Sigmoid colon (tissue), 7 donors: ENCODE measurements around the gene TUBGCP6. TPM values are rescaled to one million over a fixed set of nuclear protein-coding genes. Genes with fewer than 3 reads are reported as not detected.

ENCODE experiments used
- DNase-seq: peaks from one replicate; pipeline ENCODE4 v3.0.0-alpha.2; 2019
- H3K27ac ChIP-seq, 4 donors: fragments of 200-600 bp; sonication (generic); one replicate each; pipeline ENCODE4 v1.5.1; 2016 to 2019; ENCODE audit warnings: mild to moderate bottlenecking in 1 of 4
- H3K27me3 ChIP-seq, 3 donors: fragments of 200-600 bp; sonication (generic); one replicate each; pipeline ENCODE4 v1.5.1; 2019; ENCODE audit warnings: mild to moderate bottlenecking in 1 of 3
- H3K36me3 ChIP-seq, 4 donors: fragments of 200-600 bp; sonication (generic); one replicate each; pipeline ENCODE4 v1.5.1; 2016 to 2019
- H3K4me1 ChIP-seq, 4 donors: fragments of 200-600 bp; sonication (generic); one replicate each; pipeline ENCODE4 v1.5.1; 2017 to 2019
- H3K4me3 ChIP-seq, 4 donors: fragments of 200-600 bp; sonication (generic); one replicate each; pipeline ENCODE4 v1.5.1; 2017 to 2019; ENCODE audit warnings: mild to moderate bottlenecking in 2 of 4, moderate library complexity in 1 of 4
- H3K9me3 ChIP-seq, 4 donors: fragments of 200-600 bp in 3 of 4; sonication (generic) in 3 of 4; one replicate each; pipeline versions ENCODE4 v1.5.1 to v1.6.1; 2013 to 2019
- CTCF ChIP-seq, 4 experiments: fragments of 450-650 bp in 3 of 4; fragments of 200-600 bp in 1 of 4; IDR thresholded peaks; one replicate each; pipeline ENCODE4 v1.5.1; 2016 to 2019; ENCODE audit warnings: antibody characterized with exemption in 4 of 4, mild to moderate bottlenecking in 3 of 4, moderate library complexity in 2 of 4
- EP300 ChIP-seq, 4 donors: sonication (generic); formaldehyde crosslinking; IDR thresholded peaks; one replicate each; pipeline ENCODE4 v1.6.1; 2017; ENCODE audit warnings: antibody characterized with exemption in 4 of 4
- POLR2A ChIP-seq, 2 donors: fragments of 450-650 bp; IDR thresholded peaks; one replicate each; pipeline ENCODE4 v1.6.1; 2016; ENCODE audit warnings: antibody characterized with exemption in 2 of 2, mild to moderate bottlenecking in 2 of 2, moderate library complexity in 2 of 2
- POLR2AphosphoS5 ChIP-seq, 4 donors: sonication (generic); formaldehyde crosslinking; IDR thresholded peaks; one replicate each; pipeline ENCODE4 v1.6.1; 2017; ENCODE audit warnings: antibody characterized with exemption in 4 of 4
- whole genome bisulfite sequencing, 2 donors: extraction: QIAGEN DNeasy Blood & Tissue Kit; methylation state at CpG; one replicate each; pipeline ENCODE4 v1.1.7; 2013; 5-methylcytosine and 5-hydroxymethylcytosine counted together
- intact Hi-C: fragments of 100-400 bp; cut with DNase I; formaldehyde crosslinking; loops from one replicate; pipeline ENCODE4 v1.15.1; 2023
- polyA plus RNA-seq, 3 donors: library from polyadenylated mRNA; stranded (reverse); fragments of 200-250 nt; gene quantifications; one replicate each; pipeline ENCODE4 v1.2.3, GENCODE V29; 2013
- total RNA-seq, 4 donors: library from RNA; depleted of rRNA; stranded (reverse); fragments of >200 nt; gene quantifications; one replicate each; pipeline ENCODE4 v1.1.0, GENCODE V29; 2016
- donor health status: healthy with polysubstance abuse.
- donor health status: Bipolar disorder and iron deficiency.
- donor health status: healthy.

TUBGCP6 gene
- total and polyA plus RNA-seq, 7 donors = 4.6 to 67.0 (median 26.4) TPM

- TF ChIP-seq CTCF (IDR thresholded peaks at IDR 0.05) = no peak
- TF ChIP-seq POLR2AphosphoS5 (IDR thresholded peaks at IDR 0.05) = no peak
- TF ChIP-seq EP300 (IDR thresholded peaks at IDR 0.05) = no peak
- no peak for TF ChIP-seq POLR2A (IDR thresholded peaks at IDR 0.05)
- Histone ChIP-seq H3K36me3 (peaks cover 0 to 54% (median 15%) of the 10 kb centered on the region in 4 donors), H3K27me3 (no peaks in the 10 kb centered on the region), H3K4me1 (no peaks in the 10 kb centered on the region), H3K27ac (no peak overlapping the region), H3K4me3 (no peak overlapping the region), H3K9me3 (no peaks in the 10 kb centered on the region)
- intact Hi-C loops = no loop called here
- 94% methylated on average over 18 of the region's 18 CpGs for WGBS, 2 donors
- peak; percentile 50 for DNase-seq
These were observed 11.6 kb downstream of the TUBGCP6 start for GRCh38 chr22:50233223-50233622.

GRCh38 chr22:50232481-50233151 lies 12.2 kb downstream of the TUBGCP6 start:
- 95 to 96% methylated on average over 20 of the region's 20 CpGs for WGBS, 2 donors
- Histone ChIP-seq H3K4me3 (no peak overlapping the region), H3K27ac (no peak overlapping the region), H3K9me3 (no peaks in the 10 kb centered on the region), H3K27me3 (no peaks in the 10 kb centered on the region), H3K36me3 (peaks cover 4 to 54% (median 18%) of the 10 kb centered on the region in 4 donors), H3K4me1 (no peaks in the 10 kb centered on the region)
- intact Hi-C loops = no loop called here
- TF ChIP-seq POLR2A (IDR thresholded peaks at IDR 0.05) = no peak
- TF ChIP-seq EP300 (IDR thresholded peaks at IDR 0.05) = no peak
- no peak for TF ChIP-seq CTCF (IDR thresholded peaks at IDR 0.05)
- no peak for TF ChIP-seq POLR2AphosphoS5 (IDR thresholded peaks at IDR 0.05)
- DNase-seq = peak; percentile 53

- peak; percentile 44 for DNase-seq
- peaks cover 18 to 72% (median 41%) of the 10 kb centered on the region in 4 donors for H3K36me3 ChIP-seq
These were observed 15.5 kb downstream of the TUBGCP6 start for GRCh38 chr22:50229370-50229769.

GRCh38 chr22:50228366-50228765 lies 16.5 kb downstream of the TUBGCP6 start:
- H3K9me3 ChIP-seq = no peaks in the 10 kb centered on the region
- DNase-seq = peak; percentile 59
- no peak overlapping the region for H3K27ac ChIP-seq
- intact Hi-C loops = no loop called here
- WGBS, 2 donors = 91 to 97% methylated on average over 9 of the region's 9 CpGs
- no peak for TF ChIP-seq CTCF (IDR thresholded peaks at IDR 0.05)
- no peak for TF ChIP-seq POLR2A (IDR thresholded peaks at IDR 0.05)
- no peak for TF ChIP-seq POLR2AphosphoS5 (IDR thresholded peaks at IDR 0.05)
- TF ChIP-seq EP300 (IDR thresholded peaks at IDR 0.05) = no peak
- no peak overlapping the region for H3K4me3 ChIP-seq
- peaks cover 23 to 79% (median 49%) of the 10 kb centered on the region in 4 donors for H3K36me3 ChIP-seq
- no peaks in the 10 kb centered on the region for H3K4me1 ChIP-seq
- H3K27me3 ChIP-seq = no peaks in the 10 kb centered on the region

More at GRCh38 chr22:50229370-50229769, 15.5 kb downstream of the TUBGCP6 start:
- H3K27me3 ChIP-seq = no peaks in the 10 kb centered on the region
- intact Hi-C loops = no loop called here
- TF ChIP-seq EP300 (IDR thresholded peaks at IDR 0.05) (no peak), CTCF (IDR thresholded peaks at IDR 0.05) (no peak), POLR2AphosphoS5 (IDR thresholded peaks at IDR 0.05) (no peak), POLR2A (IDR thresholded peaks at IDR 0.05) (no peak)
- H3K9me3 ChIP-seq = no peaks in the 10 kb centered on the region
- no peaks in the 10 kb centered on the region for H3K4me1 ChIP-seq
- no peak overlapping the region for H3K27ac ChIP-seq
- no peak overlapping the region for H3K4me3 ChIP-seq
- WGBS, 2 donors = 96% methylated on average over 16 of the region's 16 CpGs
